Epithelial cell of proximal tubule (primary cell): ENCODE measurements around the gene MAFF. TPM values are rescaled to one million over a fixed set of nuclear protein-coding genes. Genes with fewer than 3 reads are reported as not detected.

Experiments used
- DNase-seq: peaks from one replicate; pipeline ENCODE4 v3.0.0-alpha.2; 2011; ENCODE audit warnings: low read depth
- H3K4me3 ChIP-seq: 2 replicates; pipeline ENCODE4 v1.5.1; 2011; ENCODE audit warnings: low read depth, mild to moderate bottlenecking, low read length
- CTCF ChIP-seq: conservative IDR thresholded peaks from 2 replicates; pipeline ENCODE4 v1.5.1; 2012; ENCODE audit warnings: low read depth, mild to moderate bottlenecking, low read length
- total RNA-seq: library from RNA; depleted of rRNA; stranded (reverse); fragments of >200 nt; gene quantifications from 2 replicates; pipeline ENCODE4 v1.2.3, GENCODE V29; 2015

MAFF gene
- total RNA-seq, 1 donor from 2014 or later = 42.1 TPM

- H3K4me3 ChIP-seq = no peak overlapping the region
- no peak for DNase-seq
- TF ChIP-seq CTCF = no peak
These were observed 18.4 kb downstream of the MAFF start for GRCh38 chr22:38220163-38220562.

- DNase-seq = no peak
- no peak for TF ChIP-seq CTCF
- H3K4me3 ChIP-seq = no peak overlapping the region
These were observed 19.0 kb downstream of the MAFF start for GRCh38 chr22:38220653-38221386.

GRCh38 chr22:38221407-38221806 is 19.6 kb downstream of the MAFF start:
- no peak for TF ChIP-seq CTCF
- no peak overlapping the region for H3K4me3 ChIP-seq
- DNase-seq = no peak

- no peak overlapping the region for H3K4me3 ChIP-seq
- TF ChIP-seq CTCF = no peak
- DNase-seq = no peak
These were observed 20.4 kb downstream of the MAFF start for GRCh38 chr22:38221908-38222796.

- no peak for TF ChIP-seq CTCF
- DNase-seq = no peak
- H3K4me3 ChIP-seq = no peak overlapping the region
These were observed 21.0 kb downstream of the MAFF start for GRCh38 chr22:38222797-38223119.

- peak; percentile 41 for TF ChIP-seq CTCF
- DNase-seq = peak; percentile 67
- no peak overlapping the region for H3K4me3 ChIP-seq
These were observed 21.6 kb downstream of the MAFF start for GRCh38 chr22:38223289-38223960.
